Neural progenitor cell (in vitro differentiated cells): ENCODE results near the gene ZC3H18.

ENCODE experiments used
- EZH2 ChIP-seq: fragments of 200-600 bp; sonication (generic); IDR thresholded peaks from 2 replicates; pipeline ENCODE4 v1.6.1; 2017; ENCODE audit warnings: antibody characterized with exemption, mild to moderate bottlenecking, moderate library complexity
- TF ChIP-seq, protein P1 (sequence below): fragments of 200-600 bp; sonication (generic); IDR thresholded peaks from 2 replicates; pipeline ENCODE4 v1.5.1; 2017; ENCODE audit warnings: antibody characterized with exemption, mild to moderate bottlenecking

DNA sequence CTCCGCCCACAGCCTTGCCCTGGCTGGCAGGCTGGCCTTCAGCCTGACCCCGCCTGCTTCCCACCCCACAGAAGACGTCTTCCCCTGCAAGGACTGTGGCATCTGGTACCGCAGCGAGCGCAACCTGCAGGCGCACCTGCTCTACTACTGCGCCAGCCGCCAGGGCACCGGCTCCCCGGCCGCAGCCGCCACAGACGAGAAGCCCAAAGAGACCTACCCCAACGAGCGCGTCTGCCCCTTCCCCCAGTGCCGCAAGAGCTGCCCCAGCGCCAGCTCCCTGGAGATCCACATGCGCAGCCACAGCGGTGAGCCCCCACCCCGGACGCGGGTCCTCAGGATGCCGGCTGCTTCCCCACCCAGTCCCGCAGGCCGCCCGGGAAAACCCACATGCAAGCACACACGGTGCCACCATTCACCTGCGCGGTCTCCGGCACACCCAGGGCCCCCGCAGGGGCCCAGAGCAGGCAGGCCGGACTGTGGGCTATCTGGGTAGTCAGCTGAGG, 38.2 kb upstream of the ZC3H18 start:
- TF ChIP-seq, protein P1, sequence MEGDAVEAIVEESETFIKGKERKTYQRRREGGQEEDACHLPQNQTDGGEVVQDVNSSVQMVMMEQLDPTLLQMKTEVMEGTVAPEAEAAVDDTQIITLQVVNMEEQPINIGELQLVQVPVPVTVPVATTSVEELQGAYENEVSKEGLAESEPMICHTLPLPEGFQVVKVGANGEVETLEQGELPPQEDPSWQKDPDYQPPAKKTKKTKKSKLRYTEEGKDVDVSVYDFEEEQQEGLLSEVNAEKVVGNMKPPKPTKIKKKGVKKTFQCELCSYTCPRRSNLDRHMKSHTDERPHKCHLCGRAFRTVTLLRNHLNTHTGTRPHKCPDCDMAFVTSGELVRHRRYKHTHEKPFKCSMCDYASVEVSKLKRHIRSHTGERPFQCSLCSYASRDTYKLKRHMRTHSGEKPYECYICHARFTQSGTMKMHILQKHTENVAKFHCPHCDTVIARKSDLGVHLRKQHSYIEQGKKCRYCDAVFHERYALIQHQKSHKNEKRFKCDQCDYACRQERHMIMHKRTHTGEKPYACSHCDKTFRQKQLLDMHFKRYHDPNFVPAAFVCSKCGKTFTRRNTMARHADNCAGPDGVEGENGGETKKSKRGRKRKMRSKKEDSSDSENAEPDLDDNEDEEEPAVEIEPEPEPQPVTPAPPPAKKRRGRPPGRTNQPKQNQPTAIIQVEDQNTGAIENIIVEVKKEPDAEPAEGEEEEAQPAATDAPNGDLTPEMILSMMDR: no peak
- no peak for TF ChIP-seq EZH2
